COLO829 (cell line): Measurements from ENCODE around the gene TBL1X.

Experiments
- DNase-seq: peaks from one replicate; pipeline ENCODE4 v3.0.0; 2012; ENCODE audit warnings: low spot score

TBL1X gene

DNA sequence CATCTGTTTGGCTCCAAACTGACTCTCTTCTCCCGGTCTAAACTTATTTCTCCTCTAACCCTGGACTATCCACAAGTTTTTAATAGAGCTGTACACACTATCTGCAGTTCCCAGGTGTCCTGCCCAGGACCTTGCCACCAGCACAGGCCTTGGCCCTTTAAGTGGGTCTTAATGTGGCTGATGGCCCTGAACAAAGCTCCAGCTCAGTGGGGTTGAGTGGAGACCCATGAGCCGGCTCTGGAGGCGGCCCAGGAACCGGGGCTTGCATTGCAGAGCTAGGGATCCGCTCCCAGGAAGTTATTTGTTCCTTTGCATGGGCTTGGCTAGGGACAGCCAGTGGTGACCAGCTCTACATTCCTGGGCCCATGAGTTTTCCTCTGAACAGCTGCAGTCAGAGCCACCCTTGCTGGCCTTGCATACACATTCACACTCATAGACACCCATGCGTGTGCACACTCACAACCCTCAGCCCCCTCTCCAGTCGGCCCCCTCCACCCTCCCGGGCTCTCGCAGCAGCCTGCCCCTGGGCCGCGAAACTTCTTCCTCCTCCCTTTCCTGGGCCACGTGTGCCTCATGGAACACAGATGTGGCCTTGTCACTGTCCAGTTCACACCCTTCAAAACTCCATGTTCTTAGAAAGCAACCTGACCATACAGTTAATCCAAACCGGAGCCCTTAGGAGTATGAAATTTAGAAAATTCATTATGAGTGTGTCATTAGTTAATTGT, 242.6 kb downstream of the TBL1X start:
- DNase-seq: no peak

DNA sequence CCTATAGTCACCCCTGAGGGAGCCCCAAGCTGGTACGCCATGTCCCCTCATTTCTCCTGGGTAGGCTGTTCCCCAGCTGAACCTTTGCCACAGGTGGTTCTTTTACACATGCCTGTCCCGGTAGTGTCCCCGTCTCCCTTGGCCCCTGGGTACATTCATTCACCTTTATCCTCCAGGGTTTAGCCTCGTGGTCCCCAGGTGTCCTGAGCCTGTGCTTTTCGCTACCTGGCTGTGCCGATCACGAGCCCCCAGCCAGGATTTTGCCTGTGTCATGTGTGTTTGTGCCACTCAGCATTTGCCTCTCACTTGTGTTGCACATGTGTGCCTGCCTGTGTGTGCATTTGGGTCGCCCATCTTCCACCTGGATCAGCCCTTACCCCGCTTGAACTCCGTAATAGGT, 243.2 kb downstream of the TBL1X start:
- no peak for DNase-seq

DNA sequence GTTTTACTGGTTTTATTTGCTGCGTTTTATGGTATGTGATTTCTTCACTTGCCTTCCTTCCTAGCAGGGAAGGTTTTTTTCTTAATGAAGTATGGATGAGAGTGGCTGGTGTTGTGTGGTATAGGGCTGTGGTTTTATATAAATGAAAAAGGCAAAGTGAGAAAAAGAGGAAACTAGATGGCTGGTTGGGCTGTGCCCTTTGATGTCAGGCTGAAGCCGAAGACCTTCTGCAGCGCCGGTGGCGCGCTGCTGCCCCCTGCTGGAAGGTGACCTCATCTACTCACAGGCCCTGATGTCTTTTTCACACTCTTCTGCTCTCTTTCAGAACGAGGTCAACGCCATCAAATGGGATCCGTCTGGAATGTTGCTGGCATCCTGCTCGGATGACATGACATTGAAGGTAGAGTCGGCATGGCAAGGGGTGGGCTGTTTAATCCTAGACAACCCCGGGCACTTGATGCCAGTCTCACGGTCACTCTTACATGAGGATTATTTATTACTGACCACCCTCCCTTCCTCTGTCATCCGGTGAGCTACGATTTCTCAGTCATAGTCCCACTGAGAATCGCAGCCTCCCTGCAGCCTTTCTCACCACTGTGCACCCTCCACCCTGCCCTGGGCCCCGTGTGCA, 244.2 kb downstream of the TBL1X start:
- DNase-seq: peak; percentile 59

DNA sequence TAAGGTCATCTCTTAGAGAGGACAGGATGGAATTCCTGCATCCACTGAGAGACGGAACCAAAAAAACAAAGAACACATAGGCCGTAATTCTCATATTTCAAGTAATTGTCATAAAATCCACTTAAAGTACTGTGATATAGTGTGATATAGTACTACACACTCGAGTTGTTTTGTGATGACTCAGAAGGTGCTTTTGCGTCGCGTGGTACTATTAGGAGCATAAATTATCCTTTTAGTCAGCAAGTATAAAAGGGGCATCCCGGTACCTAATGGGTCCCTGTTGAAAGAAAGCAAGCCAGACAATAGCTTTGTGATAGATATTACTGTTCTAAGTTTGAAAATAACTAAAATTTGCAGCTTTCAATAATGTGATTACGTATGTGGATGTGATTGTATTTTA, 245.5 kb downstream of the TBL1X start:
- no peak for DNase-seq

DNA sequence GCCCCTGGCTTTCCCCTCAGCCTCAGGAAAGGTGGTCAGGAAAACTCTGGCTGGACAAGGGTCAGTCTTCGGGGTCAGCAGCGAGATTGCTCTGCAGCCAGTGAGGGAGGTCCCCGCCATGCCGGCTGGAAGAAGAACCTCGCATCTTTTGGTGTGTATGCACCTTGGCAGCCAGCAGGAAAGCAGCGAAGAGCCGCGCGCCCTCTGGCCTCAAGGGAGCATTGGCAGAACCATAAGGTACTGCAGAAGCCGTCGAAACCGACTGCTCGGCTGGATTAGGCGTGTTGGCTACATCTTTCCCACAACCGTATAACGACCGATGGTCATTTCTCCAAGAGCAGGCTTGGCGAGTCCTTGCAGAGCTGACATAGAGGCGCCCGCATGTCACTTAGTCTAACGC, 252.5 kb downstream of the TBL1X start:
- DNase-seq: no peak

DNA sequence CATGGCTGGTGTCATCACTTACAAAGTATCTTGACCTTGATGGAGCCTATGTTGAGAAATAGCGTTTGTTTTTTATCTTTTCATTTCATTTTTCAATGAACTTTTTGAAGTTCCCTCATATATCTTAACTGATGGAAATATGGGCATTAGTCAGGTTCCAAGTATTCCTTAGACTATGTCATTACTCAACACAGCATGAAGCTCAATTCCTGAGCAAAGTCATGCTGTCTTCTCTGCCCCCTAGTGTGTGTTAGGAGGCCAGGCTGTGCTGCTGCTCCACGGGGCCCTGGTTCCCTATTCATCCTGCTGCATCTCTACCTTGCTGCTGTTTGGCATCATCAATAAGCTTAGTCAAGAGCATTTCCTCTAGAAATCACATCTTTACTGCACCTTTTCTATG, 259.9 kb downstream of the TBL1X start:
- DNase-seq: no peak

DNA sequence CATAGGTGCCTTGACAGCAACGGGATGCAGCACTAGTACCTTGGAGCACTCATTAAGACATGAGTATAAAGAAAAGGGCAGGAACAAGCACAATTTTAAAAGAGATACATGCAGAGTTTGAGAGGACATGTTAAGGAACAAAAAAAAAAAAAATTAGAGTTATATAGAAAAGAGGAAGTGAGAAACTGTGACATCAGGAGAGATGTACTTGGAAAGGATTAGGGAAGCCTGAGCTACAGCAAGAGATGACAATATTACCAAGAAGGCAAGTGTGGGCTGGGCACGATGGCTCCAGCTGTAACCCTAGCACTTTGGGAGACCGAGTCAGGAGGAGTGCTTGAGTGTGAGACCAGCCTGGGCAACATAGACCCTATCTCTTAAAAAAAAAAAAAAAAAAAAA, 263.4 kb downstream of the TBL1X start:
- no peak for DNase-seq

DNA sequence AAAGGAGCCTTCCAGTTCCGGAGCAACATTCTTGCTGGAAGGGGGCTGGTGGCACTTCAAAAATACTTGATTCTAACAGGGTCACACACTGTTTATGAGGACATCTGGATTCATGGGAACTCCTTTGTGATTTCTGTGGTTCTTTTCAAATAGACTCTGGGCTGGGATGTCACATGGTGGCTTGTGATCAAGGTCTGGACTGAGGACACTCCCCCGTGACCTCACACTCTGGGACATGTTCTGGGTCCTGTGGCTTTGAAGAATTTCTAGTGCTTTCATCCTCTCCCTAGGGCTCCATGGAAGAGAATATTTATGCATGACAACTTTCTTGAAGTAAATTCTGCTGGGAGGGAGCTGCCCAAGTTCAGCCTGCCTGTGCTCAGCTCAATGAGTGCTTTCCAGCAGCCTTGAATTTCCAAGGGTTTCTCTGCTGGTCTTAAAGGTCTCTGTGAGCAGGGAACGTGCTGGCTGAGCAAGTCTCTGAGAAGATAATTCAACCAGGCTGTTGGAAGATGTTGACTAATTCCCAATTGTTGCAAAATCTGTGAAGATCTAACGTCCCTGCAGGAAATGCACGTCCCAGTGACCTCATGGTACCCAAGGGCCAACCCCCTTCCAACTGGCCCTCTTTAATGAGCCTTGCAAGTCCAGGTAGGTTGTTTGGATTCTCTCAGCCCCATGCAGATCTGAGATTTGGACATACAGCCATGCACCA, 264.5 kb downstream of the TBL1X start:
- DNase-seq: peak; percentile 8

DNA sequence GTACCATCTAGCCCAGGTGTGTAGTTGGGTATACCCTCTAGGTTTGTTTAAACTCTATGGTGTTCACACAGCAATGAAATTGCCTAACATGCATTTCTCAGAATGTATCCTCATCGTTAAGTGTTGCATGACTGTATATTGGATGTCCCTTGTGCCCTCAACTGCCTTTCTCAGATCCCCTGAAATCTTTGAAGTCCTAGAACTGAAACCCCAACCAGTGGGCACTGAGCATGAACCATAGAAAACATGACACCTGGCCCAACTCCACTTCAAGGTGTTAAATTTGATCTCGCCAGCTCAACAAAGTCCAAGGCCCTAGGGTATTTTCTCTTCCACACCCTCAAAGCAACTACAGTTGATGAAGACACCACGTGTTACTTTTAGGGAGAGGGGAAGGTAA, 265.2 kb downstream of the TBL1X start:
- DNase-seq: no peak

DNA sequence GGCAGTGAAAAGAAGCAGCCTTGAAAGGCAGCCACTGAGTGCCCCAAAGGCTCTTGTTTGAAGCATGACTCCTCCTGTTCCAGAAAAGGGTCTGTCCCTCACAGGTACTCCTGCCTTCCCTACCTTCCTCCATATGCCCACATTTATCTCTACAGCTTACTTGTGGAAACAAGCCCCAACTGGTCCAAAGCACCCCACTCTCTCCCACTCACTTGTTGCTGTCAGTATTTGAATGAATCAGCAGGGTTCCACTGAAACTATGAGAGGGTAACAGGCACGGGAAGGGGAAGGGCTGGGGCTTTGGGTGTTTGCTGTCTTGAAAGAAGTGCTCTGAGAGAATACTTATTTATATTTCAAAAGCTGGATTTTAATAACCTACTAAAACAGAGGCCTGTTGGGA, 265.9 kb downstream of the TBL1X start:
- DNase-seq: no peak

DNA sequence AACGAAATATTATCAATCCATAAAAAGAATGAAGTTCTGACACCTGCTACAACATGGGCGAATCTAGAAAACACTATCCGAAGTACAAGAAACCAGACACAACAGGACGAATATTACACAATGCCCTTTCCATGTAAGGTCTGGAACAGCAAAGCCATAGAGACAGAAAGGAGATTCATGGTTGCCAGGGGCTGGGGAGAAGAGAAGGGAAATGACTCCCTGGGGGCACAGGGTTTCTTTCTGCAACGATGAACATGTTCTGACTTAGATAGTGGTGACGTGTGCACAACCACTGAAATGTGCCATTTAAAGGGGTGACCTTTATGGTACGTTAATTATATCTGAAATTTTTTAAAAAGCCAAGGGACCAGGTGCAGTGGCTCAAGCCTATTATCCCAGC, 272.5 kb downstream of the TBL1X start:
- no peak for DNase-seq

DNA sequence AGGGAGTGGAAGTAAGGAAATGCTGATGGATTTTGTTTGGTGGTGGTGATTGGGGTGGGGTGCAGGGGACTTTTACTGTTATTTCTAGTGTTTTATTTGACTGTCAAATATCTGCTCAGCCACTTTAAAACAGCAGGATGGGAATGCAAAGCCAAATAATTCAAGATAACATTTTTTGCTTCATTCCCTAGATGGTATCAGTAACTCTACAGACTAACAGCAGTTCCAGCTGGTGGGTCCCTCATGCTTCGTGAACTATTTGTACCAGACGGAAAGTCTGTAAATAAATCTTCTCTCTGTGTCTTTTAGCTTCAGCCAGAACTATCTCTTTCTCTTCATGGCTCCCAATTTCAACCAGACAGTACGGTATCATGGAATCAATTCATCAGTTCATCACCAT, 273.3 kb downstream of the TBL1X start:
- no peak for DNase-seq

DNA sequence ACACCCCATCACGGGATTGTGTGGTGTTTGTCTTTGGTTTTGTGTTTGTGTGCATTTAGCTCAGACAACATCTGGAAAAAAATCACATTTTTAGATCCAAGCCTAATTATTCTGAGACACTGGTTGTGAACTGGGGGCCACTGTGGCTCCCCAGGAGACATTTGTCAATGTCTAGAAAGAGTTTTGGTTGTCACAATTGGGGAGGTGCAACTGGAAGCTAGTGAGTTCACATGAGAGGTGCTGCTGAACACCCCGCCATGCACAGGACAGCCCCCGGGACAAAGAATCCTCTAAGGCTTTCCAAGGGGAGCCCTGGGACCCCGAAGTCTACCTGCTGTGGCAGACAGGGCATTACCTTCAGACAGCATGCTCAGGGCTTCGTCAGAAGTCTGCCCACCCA, 274.3 kb downstream of the TBL1X start:
- no peak for DNase-seq

DNA sequence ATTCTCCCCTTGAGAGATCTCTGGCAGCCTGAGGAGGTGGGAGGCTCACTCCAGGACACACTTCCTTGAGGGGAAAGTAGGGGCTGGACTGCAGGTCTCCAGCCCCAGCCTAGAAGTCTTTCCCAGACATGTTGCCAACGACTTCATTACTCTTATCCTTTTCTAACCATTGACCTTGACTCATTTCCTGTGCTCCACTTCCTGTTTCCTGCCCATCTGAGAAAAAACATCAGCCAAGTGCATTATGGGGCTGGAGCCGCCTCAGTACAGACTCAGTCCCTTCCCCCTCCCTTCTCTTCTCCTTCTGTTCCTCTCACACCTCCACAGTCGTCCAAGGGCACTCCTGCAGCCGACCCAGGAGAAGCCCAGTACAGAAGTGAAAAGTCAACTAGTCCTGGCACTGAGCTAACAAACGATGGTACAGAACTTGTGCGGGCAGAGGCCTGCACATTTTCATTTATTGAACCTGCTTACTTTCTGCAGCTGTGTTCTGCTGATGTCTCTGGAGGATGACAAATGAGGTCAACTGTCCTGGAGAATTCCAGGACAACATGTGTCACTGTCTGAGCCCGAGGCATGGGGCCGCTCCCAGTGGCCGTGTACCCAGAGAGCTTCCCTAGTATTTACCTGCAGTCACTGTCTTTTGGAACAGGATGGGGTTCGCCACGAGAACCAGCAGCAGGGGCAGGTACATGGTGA, 280.7 kb downstream of the TBL1X start:
- DNase-seq: no peak

DNA sequence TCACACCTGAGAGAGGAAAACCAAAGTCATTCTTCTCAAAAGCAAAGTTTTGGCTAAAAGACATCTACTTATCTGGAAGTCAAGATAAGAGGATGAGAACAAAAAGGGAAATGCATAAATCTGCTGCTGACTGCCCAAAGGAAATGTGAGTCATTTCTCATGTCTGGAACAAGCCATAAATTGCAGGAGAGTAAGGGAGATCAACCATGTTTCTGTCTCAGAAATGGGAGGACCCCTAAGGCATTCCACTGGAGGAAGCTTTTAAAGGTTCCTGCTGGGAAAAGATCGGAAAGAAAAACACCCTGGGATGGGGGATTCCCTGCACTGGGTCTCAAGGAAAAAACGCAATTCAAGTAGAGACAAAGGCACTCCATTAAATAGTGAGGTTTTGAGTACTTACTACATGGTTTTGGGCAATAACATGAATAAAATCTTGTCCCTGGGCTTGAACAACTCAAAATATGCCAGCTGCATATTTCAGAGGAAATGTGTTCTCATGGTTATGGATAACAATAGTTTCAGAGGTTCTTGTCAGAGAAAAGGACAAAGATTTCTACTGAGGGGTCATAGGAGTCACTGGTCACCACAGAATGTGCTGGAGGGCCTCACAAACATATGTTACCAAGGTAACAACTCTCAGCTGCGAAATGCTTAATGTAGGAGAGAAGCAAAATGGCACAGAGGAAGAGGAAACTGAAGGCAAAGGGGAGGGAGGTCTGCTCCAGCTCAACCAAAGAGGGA, 281.5 kb downstream of the TBL1X start:
- DNase-seq: peak; percentile 40

DNA sequence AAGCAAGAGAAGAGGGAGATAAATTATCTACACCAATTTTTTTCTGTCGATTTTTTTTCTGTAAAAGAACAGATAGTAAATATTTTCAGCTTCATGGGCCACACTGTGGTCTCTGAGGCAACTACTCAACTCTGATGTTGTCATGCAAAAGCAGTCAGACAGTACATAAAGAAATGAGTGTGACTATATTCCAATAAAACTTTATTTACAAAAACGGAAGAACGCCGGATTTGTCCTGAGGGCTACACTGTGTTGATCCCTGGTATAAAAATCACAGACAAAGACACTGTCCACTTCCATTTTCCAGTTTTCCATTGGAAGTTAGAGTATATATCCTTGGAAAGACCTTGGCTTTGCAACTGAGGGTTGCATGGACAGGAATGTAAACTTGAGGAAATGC, 282.8 kb downstream of the TBL1X start:
- no peak for DNase-seq

DNA sequence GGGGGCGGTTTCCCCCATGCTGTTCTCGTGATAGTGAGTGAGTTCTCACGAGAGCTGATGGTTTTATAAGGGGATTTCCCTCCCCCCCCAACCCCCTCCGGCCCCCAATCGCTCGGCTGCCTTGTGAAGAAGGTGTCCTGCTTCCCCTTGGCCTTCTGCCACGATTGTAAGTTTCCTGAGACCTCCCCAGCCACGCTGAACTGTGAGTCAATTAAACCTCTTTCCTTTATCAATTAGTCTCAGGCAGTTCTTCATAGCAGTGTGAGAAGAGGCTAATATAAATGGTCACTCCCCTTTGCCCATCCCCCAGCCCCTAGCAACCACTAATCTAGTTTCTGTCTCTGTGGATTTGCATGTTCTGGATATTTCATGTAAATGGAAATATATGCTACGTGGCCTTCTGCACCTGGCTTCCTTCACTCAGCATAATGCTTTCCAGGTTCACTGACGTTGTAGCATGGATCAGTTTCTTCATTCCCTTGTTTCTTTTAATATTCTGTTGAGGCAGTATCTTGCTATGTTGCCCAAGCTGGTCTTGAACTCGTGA, 284.4 kb downstream of the TBL1X start:
- DNase-seq: no peak

DNA sequence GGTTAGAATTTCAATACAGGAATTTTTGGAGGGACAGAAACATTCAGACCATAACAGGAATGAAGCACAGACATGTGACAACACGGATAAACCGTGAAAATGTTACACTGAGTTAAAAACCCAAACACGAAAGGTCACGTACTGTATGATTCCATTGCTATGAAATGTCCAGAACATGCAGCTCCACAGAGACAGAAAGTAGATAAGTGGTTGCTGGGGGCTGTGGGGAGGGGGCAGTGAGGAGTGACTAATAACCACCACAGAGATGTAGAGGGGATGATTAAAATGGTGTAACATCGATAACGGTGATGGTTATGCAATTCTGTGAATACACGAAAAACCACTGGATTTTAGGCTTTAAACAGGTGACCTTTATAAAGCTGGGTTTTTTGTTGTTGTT, 292.5 kb downstream of the TBL1X start:
- no peak for DNase-seq

DNA sequence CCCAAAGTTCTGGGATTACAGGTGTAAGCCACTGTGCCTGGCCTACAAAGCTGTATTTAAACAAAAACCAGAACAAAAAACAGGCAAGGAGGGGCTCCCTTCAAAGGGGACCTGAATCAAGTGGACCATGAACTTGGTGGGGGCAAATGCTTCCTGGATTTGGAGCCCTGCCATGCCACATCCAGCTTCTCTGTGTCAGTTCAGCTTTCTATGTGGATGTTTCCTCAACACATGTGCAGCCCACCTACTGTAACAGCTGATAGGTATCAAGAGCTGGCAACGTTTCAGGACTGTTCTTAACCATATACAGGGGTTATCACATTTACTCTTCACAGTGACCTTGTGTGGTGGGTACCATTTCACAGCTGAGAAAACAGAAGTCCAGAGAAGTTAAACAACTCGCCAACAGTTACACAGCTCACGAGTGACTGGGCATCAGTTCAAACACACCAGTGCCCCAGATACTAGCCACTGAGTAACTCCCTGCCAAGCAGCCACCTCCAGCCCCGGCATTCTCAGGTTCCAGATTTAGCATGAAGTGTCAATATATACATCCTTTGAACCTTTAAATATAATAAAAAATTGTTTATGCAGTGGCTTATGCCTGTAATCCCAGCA, 293.3 kb downstream of the TBL1X start:
- DNase-seq: no peak

DNA sequence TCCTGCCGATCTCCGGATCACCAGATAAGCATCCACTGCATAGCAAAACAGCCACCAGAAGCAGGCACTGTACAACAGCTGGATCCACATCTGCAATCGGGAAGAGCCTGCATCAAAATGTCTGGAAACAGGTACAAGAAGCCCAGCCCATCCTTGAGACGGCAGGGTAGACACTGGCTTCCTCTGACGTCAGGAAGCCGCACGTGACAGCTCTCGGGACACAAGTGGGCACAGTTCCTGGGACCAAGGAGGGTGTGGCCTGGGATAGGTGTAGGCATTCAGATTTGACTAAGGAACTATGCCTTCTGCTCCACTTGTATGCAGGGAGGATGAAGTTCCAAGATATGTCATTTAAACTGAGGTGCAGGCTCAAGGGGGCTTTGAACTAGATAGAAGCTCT, 294.5 kb downstream of the TBL1X start:
- DNase-seq: no peak

DNA sequence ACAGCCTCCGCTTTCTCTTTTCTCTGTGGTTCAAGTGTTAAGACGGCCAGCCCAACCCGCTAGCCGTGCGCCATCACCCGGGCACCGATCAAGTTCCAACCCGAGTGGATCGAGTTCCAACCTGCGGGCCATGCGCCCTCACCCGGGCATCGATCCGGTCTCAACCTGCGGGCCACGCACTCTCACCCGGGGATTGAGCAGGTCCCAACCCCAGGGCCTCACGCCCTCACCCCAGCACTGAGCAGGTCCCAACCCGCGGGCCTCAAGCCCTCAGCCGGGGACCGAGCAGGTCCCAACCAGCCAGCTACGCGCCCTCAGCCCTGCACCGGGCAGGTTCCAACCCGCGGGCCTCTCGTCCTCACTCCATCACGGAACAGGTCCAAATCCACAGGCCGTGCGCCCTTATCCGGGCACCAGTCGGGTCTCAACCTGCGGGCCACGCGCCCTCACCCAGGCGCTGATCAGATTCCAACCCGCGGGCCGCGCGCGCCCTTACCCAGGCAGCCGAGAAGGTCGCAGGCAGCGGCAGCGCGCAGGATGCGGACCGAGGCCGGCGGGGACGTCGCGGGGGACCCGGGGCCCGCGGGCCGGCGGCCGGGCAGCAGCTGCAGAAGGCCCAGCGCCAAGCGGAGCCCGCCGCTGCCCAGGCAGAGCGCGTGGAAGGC, 300.3 kb downstream of the TBL1X start:
- DNase-seq: no peak
